Measurements from ENCODE around the gene RUNX1.
"Not testable (repeated sequence)": the region's sequence is repeated elsewhere in the genome, so short reads cannot be mapped to it uniquely, and the experiment has no call there.

RUNX1 gene

DNA sequence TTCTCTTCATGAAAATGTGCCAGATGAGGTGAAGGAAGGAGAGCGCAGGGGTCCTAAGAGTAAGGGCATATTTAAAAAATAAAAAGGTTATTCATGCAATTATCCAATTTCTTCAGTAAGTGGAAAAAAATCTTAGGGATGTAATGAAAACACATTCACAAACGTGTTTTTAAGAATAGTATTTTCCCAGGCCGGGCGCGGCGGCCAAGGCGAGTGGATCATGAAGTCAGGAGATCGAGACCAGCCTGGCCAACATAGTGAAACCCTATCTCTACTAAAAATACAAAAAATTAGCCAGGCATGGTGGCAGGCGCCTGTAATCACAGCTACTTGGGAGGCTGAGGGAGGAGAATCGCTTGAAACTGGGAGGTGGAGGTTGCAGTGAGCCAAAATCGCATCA lies 82.2 kb downstream of the RUNX1 start:
- DNase-seq = not testable (repeated sequence)

DNA sequence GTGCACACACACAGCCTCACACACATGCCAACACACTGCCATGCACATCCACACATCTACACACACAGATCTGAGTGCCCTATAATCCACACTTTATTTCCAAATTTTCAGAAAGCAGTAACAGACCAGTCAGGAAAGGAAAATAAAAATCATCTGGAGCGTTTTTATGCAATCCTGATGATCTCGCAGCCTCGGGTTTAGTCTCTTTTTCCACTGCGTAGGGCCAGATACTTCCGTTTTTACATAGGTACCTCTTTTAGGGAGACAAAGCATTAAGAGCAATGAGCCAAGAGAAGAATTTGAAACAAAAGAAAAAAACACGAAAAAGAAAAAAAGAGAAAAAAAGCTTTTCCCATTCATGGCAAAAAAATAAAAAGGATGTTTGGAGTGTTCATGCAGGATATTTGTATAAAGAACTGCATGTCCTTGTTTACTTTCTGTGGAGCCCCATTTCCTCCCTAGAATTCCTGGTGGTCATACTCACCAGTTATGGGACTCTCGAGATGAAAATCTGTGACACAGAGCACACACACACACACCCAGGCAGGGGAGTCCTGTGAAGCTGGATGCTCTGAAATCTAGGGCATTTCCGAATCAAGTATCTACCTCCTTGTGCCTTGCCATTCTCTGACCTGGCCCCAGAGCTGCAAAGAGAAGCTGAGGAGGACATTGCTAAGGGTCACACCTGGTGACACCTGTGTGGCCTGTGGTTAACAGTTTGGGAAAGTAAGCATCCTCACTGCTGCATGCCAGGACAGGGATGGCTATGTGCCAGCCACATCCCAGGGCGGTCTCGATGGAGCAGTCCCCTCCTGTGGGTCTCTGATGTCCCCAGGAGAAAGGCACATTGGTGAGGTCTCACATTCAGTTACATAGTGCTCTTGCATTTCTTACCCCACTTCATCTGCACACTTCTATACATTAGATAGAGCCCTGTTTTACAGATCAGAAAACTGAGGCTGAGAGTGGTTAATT lies 83.6 kb downstream of the RUNX1 start:
- DNase-seq = peak; percentile 19

DNA sequence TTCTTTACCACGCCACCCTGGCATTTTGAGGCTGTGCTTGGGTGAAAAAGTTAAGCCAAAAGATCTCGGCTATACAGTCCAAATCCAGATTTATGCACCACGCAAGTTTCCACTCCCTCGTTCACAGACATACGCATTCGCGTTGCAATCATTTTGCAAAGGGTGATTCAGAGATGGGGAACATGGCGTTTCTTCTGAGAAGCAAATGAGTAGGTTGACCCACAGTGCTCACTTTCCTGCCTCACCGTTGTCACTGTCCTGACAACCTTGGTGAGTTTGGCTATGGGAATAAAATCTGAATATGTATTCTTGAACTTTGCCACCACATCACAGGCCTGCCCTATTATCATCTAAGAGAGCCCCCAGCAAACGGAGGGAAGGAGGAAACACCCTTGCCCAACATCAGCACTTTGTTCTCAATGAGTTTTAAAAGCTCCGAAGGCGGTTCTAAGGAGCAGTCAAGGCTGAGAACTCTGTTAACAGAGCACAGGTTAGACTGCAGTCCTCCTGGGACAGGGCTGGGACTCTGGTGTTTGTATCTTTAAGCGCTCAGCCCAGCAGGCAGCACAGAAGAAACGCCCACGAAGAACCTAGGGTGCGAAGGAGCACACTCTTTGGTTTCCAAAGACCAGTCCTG lies 86.4 kb downstream of the RUNX1 start:
- DNase-seq = no peak

GRCh38 chr21:34962136-34962535 lies 87.0 kb downstream of the RUNX1 start:
- no peak for DNase-seq

- no peak for DNase-seq
Observed at GRCh38 chr21:34960687-34961086, 88.4 kb downstream of the RUNX1 start.

GRCh38 chr21:34959607-34960006 lies 89.5 kb downstream of the RUNX1 start:
- no peak for DNase-seq

DNA sequence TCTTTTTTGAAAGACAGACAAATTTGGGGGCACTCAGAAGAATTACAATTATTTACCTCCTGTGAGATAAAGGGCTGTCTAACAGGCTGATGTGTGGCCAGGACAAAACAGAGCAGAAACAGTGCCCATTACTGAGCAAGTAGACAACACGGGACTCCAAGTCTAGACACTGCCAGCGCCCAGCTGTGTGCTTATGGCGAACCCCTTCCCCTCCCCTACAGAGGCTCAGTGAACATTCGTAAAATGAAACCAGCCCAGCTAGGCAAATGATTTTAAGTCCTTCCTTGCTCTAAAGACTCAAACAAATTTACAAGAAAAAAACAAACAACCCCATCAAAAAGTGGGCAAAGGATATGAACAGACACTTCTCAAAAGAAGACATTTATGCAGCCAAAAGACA lies 91.1 kb downstream of the RUNX1 start:
- no peak for DNase-seq

DNA sequence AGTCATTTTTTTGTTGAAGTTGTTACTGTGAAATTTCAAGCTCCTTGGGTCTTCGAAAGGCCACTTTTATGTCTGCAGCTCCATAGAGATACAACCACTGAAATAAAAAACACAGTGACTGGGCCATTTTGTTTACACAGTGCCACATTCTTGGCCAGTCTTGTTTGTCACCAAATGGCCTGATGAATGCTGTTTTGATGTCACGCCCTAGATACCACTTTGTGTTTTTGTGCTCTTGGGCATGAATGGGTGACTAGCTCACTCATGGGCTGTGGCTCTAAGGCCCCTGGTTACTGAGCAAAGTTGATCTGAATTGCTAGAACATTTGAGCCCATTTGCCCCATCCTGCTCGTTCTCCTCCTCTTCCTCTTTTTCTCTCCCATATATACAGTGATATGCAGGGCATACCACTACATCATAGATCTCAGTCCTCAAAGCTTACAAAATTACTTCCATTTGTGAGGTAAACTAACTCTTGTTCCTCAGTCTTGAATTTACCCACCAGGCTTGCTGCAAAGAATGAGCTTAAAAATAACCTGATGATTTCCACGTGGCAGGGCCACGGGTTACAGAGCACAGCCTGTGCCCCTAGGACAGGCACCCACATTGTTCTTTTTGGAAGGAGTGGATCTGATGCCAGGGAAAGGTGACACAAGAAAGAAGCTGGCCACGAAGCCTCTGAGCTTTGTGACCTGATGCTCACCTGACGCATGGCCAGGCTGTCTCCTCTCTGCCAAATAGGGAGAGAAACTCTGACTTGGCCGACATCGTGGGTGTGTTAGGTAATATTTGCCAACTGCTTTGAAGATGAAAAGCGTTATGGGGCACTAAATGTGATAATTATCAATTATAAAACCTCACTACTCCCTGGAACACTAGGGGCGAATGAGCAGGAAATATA lies 92.4 kb downstream of the RUNX1 start:
- DNase-seq = no peak

DNA sequence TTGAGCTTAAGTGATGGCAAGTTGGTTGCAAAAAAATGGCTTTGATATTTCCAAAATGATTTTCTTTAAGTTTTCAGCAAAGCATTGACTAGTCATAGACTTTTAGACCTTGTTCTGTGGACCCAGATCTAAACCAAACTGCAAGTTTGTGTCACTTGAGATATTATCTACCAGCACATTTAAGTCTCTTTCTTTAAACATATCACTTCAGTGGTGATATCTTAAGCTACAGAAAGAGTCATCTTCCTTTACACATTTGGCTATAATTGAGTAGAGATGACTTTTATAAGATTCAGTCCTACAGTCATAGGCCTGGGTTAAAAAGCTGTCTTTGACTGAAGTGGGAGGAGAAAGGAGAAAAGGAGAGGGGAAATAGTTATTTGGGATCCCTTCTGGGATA lies 95.2 kb downstream of the RUNX1 start:
- no peak for DNase-seq

GRCh38 chr21:34952701-34953100 lies 96.4 kb downstream of the RUNX1 start:
- no peak for DNase-seq

GRCh38 chr21:34951868-34952267 lies 97.2 kb downstream of the RUNX1 start:
- DNase-seq = not testable (repeated sequence)

GRCh38 chr21:34950980-34951379 lies 98.1 kb downstream of the RUNX1 start:
- no peak for DNase-seq

GRCh38 chr21:34949499-34949898 lies 99.6 kb downstream of the RUNX1 start:
- DNase-seq = no peak

GRCh38 chr21:34949030-34949429 lies 100.1 kb downstream of the RUNX1 start:
- no peak for DNase-seq

- DNase-seq = no peak
Observed at GRCh38 chr21:34948157-34948556, 100.9 kb downstream of the RUNX1 start.

DNA sequence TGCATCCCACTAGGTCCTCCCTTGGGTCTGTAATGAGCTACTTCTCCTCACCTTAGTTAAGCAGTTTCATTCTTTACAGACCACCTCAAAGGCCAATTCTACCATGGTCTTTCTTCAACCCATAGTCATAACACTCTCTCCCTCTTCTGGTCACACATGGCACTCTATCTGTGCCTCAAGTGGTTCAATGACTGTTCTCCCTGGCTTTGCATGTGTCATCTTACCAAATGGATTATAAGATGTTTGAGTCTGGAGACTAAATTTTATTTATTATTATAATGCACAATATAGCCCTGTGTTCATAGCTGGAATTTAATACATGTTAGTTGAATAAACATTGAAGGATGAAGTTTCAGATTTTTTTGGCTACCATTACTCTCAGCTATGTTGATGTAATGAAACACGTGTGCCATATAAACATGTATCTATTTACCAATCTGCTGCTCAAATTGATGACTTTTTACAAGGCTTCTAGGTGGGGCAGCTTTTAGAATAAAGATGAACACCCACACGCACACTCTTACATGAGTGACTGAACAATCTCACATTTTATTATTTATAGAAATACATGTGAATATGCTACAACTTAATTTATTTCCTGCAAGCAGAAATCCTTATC lies 102.1 kb downstream of the RUNX1 start:
- no peak for DNase-seq

- no peak for DNase-seq
Observed at GRCh38 chr21:34946385-34946840, 102.7 kb downstream of the RUNX1 start.

GRCh38 chr21:34945288-34945687 lies 103.8 kb downstream of the RUNX1 start:
- DNase-seq = no peak

- DNase-seq = no peak
Observed at GRCh38 chr21:34944015-34944755, 104.9 kb downstream of the RUNX1 start.

- no peak for DNase-seq
Observed at GRCh38 chr21:34942911-34943310, 106.2 kb downstream of the RUNX1 start.

DNA sequence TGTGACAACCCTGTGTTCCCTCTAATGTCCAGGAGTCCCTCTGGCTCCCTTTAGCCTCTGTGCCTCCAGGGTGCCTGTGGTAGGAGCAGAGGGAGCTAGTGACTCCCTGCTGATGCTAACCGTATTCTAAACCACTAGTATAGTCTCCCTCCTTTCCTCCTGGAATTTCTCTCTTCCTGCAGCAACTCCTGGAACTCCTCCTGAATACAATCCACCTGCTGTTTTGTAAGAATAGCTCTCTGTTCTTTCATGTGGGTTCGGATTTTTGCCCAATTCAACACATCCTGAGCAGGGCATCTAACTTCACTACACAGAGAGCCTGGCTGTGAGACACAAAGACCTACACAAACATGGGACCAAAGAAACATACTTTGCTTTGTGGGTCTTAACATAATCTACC lies 107.9 kb downstream of the RUNX1 start:
- DNase-seq = no peak

Data from SIG-M5 (cell line).